H1 (cell line): ENCODE results near the gene KRTAP26-1.

Experiments used
- CREB1 ChIP-seq: IDR thresholded peaks from 2 replicates; pipeline ENCODE4 v1.6.1; 2012; ENCODE audit warnings: inconsistent platforms
- EP300 ChIP-seq, 2 experiments: IDR thresholded peaks; 1 replicate in 1 of 2; 2 replicates in 1 of 2; pipeline ENCODE4 v1.6.1; 2011 to 2012; ENCODE audit warnings: low read depth in 2 of 2, low read length in 2 of 2, mild to moderate bottlenecking in 2 of 2, borderline replicate concordance in 1 of 2, inconsistent platforms in 1 of 2, moderate library complexity in 1 of 2
- EZH2 ChIP-seq: fragments of 200-600 bp; sonication (generic); IDR thresholded peaks from 2 replicates; pipeline ENCODE4 v1.7.1; 2012; ENCODE audit warnings: low read depth, mild to moderate bottlenecking, moderate library complexity, low read length, inconsistent platforms; ENCODE audit not compliant: severe bottlenecking
- GABPA ChIP-seq: IDR thresholded peaks from 2 replicates; pipeline ENCODE4 v1.6.1; 2011; ENCODE audit warnings: mild to moderate bottlenecking, low read length, moderate library complexity, borderline replicate concordance; ENCODE audit not compliant: insufficient read depth
- HDAC6 ChIP-seq: IDR thresholded peaks from one replicate; pipeline ENCODE4 v1.7.1; 2012; ENCODE audit warnings: low read depth, mild to moderate bottlenecking, inconsistent platforms, low read length, moderate library complexity
- JUN ChIP-seq: IDR thresholded peaks from 2 replicates; pipeline ENCODE4 v1.6.1; 2011; ENCODE audit warnings: low read depth, mild to moderate bottlenecking, improper control_type of control experiment, low read length
- JUND ChIP-seq: IDR thresholded peaks from 2 replicates; pipeline ENCODE4 v1.6.1; 2011; ENCODE audit warnings: mild to moderate bottlenecking, improper control_type of control experiment, low read length
- POLR2A ChIP-seq, 2 experiments: IDR thresholded peaks; 1 replicate in 1 of 2; 2 replicates in 1 of 2; pipeline ENCODE4 v1.6.1; 2011; ENCODE audit warnings: low read depth in 2 of 2, low read length in 2 of 2, mild to moderate bottlenecking in 2 of 2; ENCODE audit errors: control extremely low read depth in 1 of 2
- RBBP5 ChIP-seq: IDR thresholded peaks from 2 replicates; pipeline ENCODE4 v1.7.1; 2012; ENCODE audit warnings: low read depth, mild to moderate bottlenecking, inconsistent platforms, low read length, moderate library complexity, borderline replicate concordance
- SP2 ChIP-seq: IDR thresholded peaks from 2 replicates; pipeline ENCODE4 v1.6.1; 2012; ENCODE audit warnings: mild to moderate bottlenecking, low read length, inconsistent platforms
- TAF1 ChIP-seq: IDR thresholded peaks from 2 replicates; pipeline ENCODE4 v1.6.1; 2011; ENCODE audit warnings: mild to moderate bottlenecking, low read depth, low read length
- TBP ChIP-seq: IDR thresholded peaks from 2 replicates; pipeline ENCODE4 v1.6.1; 2011; ENCODE audit warnings: low read depth, low read length, improper control_type of control experiment
- TF ChIP-seq, protein P1 (sequence below), 3 experiments: IDR thresholded peaks; 1 replicate in 2 of 3; 2 replicates in 1 of 3; pipeline versions ENCODE4 v1.5.1 to v1.6.1; 2011; ENCODE audit warnings: low read length in 3 of 3, mild to moderate bottlenecking in 3 of 3, inconsistent platforms in 2 of 3, low read depth in 1 of 3, moderate library complexity in 1 of 3; ENCODE audit not compliant: insufficient read depth in 1 of 3; ENCODE audit errors: control extremely low read depth in 1 of 3
- TF ChIP-seq, protein P2 (sequence below): IDR thresholded peaks from 2 replicates; pipeline ENCODE4 v1.6.1; 2012; ENCODE audit warnings: inconsistent platforms

DNA sequence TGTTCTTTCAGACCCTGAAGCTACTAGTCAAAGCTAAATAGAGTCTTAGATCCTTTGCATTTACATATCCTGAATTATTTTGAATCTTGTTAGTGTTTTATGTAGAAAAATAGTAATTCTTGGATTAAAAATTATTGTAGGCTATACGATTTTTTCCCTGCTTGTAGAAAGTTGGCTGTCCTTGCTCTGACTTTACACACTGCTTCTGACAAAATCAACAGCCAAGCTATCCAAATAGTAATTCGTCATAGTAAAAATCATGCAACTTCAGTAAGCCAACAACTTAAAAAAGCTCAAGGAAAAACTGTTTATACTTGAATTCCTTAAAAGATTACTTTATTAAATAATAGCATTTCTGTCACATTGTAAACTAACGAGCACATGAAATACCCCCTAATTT is 35.8 kb upstream of the KRTAP26-1 start:
- TF ChIP-seq, protein P1, sequence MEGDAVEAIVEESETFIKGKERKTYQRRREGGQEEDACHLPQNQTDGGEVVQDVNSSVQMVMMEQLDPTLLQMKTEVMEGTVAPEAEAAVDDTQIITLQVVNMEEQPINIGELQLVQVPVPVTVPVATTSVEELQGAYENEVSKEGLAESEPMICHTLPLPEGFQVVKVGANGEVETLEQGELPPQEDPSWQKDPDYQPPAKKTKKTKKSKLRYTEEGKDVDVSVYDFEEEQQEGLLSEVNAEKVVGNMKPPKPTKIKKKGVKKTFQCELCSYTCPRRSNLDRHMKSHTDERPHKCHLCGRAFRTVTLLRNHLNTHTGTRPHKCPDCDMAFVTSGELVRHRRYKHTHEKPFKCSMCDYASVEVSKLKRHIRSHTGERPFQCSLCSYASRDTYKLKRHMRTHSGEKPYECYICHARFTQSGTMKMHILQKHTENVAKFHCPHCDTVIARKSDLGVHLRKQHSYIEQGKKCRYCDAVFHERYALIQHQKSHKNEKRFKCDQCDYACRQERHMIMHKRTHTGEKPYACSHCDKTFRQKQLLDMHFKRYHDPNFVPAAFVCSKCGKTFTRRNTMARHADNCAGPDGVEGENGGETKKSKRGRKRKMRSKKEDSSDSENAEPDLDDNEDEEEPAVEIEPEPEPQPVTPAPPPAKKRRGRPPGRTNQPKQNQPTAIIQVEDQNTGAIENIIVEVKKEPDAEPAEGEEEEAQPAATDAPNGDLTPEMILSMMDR (IDR thresholded peaks at IDR 0.05; ENCODE audit: control extremely low read depth in 1 of 3, insufficient read depth in 1 of 3, low read depth in 1 of 3, low read length in 3 of 3): no peak
- no peak for TF ChIP-seq HDAC6
- TF ChIP-seq JUN: no peak
- no peak for TF ChIP-seq TAF1
- TF ChIP-seq EP300 (IDR thresholded peaks at IDR 0.05; ENCODE audit: borderline replicate concordance in 1 of 2, low read depth in 2 of 2, low read length in 2 of 2): no peak
- no peak for TF ChIP-seq CREB1
- no peak for TF ChIP-seq TBP
- TF ChIP-seq RBBP5: no peak
- no peak for TF ChIP-seq EZH2
- no peak for TF ChIP-seq SP2
- TF ChIP-seq, protein P2, sequence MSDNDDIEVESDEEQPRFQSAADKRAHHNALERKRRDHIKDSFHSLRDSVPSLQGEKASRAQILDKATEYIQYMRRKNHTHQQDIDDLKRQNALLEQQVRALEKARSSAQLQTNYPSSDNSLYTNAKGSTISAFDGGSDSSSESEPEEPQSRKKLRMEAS: no peak
- no peak for TF ChIP-seq POLR2A (IDR thresholded peaks at IDR 0.05; ENCODE audit: control extremely low read depth in 1 of 2, low read depth in 2 of 2, low read length in 2 of 2)
- no peak for TF ChIP-seq GABPA
- TF ChIP-seq JUND: no peak
